Measurements from ENCODE around the gene LRRTM3. TPM values are rescaled to one million over a fixed set of nuclear protein-coding genes. Genes with fewer than 3 reads are reported as not detected.

The LRRTM3 gene
- total RNA-seq, 1 experiment from 2014 or later = 0.96 TPM

GRCh38 chr10:66882271-66882670 lies 43.6 kb upstream of the LRRTM3 start:
- Histone ChIP-seq H3K4ac (ENCODE audit: low read depth, low read length) (no peak overlapping the region), H3K14ac (ENCODE audit: insufficient read depth, low read length) (no peak overlapping the region), H3K23ac (ENCODE audit: insufficient read length, low read depth, low read length) (no peak overlapping the region), H4K91ac (ENCODE audit: insufficient read length, low read depth, low read length) (no peak overlapping the region), H3K18ac (ENCODE audit: insufficient read length, low read depth, low read length) (no peak overlapping the region), H3T11ph (ENCODE audit: low read length) (no peak overlapping the region), H2AK5ac (ENCODE audit: insufficient read length, low read length) (no peak overlapping the region), H3K9me3 (ENCODE audit: control insufficient read depth, low read depth, low read length) (no peaks in the 10 kb centered on the region), H2BK20ac (ENCODE audit: low read depth, low read length, poor library complexity, severe bottlenecking) (no peak overlapping the region), H3K79me2 (ENCODE audit: insufficient read depth, low read length) (no peaks in the 10 kb centered on the region), H3K23me2 (ENCODE audit: insufficient read length, low read depth, low read length, poor library complexity, severe bottlenecking) (no peaks in the 10 kb centered on the region), H3K4me2 (ENCODE audit: insufficient read depth, insufficient read length, low read length) (no peak overlapping the region), H2BK15ac (ENCODE audit: low read depth, low read length) (no peak overlapping the region), H2BK5ac (ENCODE audit: insufficient read length, low read length) (no peak overlapping the region), H2AFZ (ENCODE audit: low read length) (no peak overlapping the region), H3K79me1 (ENCODE audit: insufficient read depth, low read depth, low read length, poor library complexity, severe bottlenecking) (no peaks in the 10 kb centered on the region), H3K4me1 (ENCODE audit: insufficient read depth, low read length) (no peaks in the 10 kb centered on the region), H2BK12ac (ENCODE audit: insufficient read length, low read depth, low read length) (no peak overlapping the region), H2BK120ac (ENCODE audit: low read depth, low read length, poor library complexity, severe bottlenecking) (no peak overlapping the region), H4K20me1 (ENCODE audit: control insufficient read depth, insufficient read depth, insufficient read length) (no peaks in the 10 kb centered on the region), H3K27me3 (ENCODE audit: insufficient read depth, low read length) (no peaks in the 10 kb centered on the region), H3K56ac (ENCODE audit: insufficient read length, low read depth, low read length) (no peak overlapping the region), H4K8ac (replicated peaks; ENCODE audit: insufficient read length, low read depth, low read length) (no peak overlapping the region), H4K5ac (ENCODE audit: insufficient read length, low read depth, low read length) (no peak overlapping the region), H3K27ac (ENCODE audit: insufficient read length, low read depth, low read length) (no peak overlapping the region), H3K9ac (ENCODE audit: extremely low read depth, insufficient read length, low read length) (no peak overlapping the region)
- Mint-ChIP-seq H3K4me1 (peaks cover 0 to 4% of the 10 kb centered on the region in 2 experiments; a peak in 1 of 4 replicates), H3K9me3 (no peaks in the 10 kb centered on the region; a peak in 1 of 5 replicates), H3K4me3 (no peak overlapping the region), H3K27ac (no peak overlapping the region), H3K27me3 (ENCODE audit: low read depth) (no peaks in the 10 kb centered on the region), H3K36me3 (ENCODE audit: insufficient read depth in 1 of 3, low read depth in 3 of 3) (peaks cover 0 to 1% (median 0%) of the 10 kb centered on the region in 3 experiments; a peak in 2 of 7 replicates)
- no peak for DNase-seq
- no peak for TF ChIP-seq CTCF (conservative IDR thresholded peaks at IDR 0.05)
- no CpG with 5 or more reads among the region's 2 CpGs for WGBS (ENCODE audit: extremely low coverage, insufficient read length, low lambda C conversion rate)
